ENCODE data around the gene EPN1.

Gene EPN1

DNA sequence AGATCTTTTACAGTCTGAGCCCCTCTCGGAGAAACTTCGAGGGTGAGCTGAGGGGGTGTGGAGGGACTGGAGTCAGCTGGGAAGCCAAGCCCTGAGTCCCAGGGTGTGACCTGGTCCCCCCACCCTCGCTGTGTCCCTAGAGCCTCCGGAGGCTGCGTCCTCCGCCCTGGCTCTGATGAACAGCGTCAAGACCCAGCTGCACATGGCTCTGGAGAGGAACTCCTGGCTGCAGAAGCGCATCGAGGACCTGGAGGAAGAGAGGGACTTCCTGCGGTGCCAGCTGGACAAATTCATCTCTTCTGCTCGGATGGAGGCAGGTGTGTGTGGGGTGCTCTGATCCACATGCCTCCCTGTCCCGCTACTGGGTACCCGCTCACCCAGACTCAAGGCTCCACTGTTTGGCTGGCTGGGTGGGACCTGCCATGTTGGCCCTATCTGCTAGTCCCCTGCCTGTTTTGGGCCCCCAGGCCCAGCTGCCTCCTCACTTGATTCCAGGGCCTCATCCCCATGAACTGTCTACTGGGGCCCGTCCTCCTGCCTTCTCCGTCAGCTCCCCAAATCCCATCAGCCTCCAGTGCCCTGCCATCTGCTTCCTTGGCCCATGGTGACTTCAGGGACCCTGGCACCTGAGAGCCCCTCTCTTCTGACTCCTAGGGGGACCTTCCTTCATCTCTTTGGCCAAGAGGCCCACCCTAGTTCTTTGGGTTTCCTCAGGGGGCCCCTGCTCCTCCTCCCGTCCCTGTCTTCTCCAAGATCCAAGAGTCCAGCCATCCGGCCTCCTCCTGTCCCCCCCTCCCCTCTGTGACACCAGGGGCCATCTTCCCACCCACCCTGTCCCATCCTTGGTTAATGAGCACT lies 25.5 kb upstream of the EPN1 start:
- Histone ChIP-seq H3K27ac (ENCODE audit: low read length, poor library complexity, severe bottlenecking) (no peak overlapping the region), H2BK5ac (ENCODE audit: low read depth, low read length, poor library complexity, severe bottlenecking) (no peak overlapping the region), H2AK5ac (ENCODE audit: low read length, severe bottlenecking) (no peak overlapping the region), H3K36me3 (ENCODE audit: control insufficient read depth in 1 of 2, insufficient read depth in 2 of 2, low read depth in 1 of 2, low read length in 2 of 2) (peaks cover 23 to 52% of the 10 kb centered on the region in 2 experiments), H3K27me3 (ENCODE audit: control insufficient read depth in 1 of 2, insufficient read depth in 1 of 2, low read length in 2 of 2) (no peaks in the 10 kb centered on the region), H3K18ac (ENCODE audit: low read depth in 1 of 2, low read length in 2 of 2) (no peak overlapping the region), H2BK15ac (ENCODE audit: low read depth, poor library complexity, severe bottlenecking) (no peak overlapping the region), H3K4me3 (ENCODE audit: insufficient read depth in 1 of 2, low read depth in 1 of 2, low read length in 2 of 2) (peak overlapping the region in 1 of 2 experiments; percentile 88), H2BK120ac (ENCODE audit: low read depth, low read length) (no peak overlapping the region), H3K9me3 (ENCODE audit: control insufficient read depth, low read length) (no peaks in the 10 kb centered on the region), H3K23ac (ENCODE audit: low read length in 2 of 2) (no peak overlapping the region), H3K14ac (ENCODE audit: low read length in 2 of 2) (no peak overlapping the region), H3K4me1 (ENCODE audit: control insufficient read depth, insufficient read depth, low read depth, low read length) (peaks cover 30% of the 10 kb centered on the region), H2AFZ (ENCODE audit: low read depth, low read length) (no peak overlapping the region), H3K79me1 (replicated peaks; ENCODE audit: low read length, poor library complexity, severe bottlenecking) (peaks cover 46% of the 10 kb centered on the region), H3K4ac (ENCODE audit: low read depth in 1 of 2, low read length in 2 of 2) (no peak overlapping the region), H4K91ac (ENCODE audit: low read length) (no peak overlapping the region), H2BK12ac (ENCODE audit: low read length in 2 of 2) (peak overlapping the region in 1 of 2 experiments; percentile 29), H3K4me2 (ENCODE audit: low read length, poor library complexity, severe bottlenecking) (peak overlapping the region; percentile 76), H3K9ac (ENCODE audit: low read length) (peak overlapping the region; percentile 87), H4K8ac (ENCODE audit: low read length) (no peak overlapping the region)
- no peak for DNase-seq
- 93% methylated on average over 17 of the region's 17 CpGs for WGBS

DNA sequence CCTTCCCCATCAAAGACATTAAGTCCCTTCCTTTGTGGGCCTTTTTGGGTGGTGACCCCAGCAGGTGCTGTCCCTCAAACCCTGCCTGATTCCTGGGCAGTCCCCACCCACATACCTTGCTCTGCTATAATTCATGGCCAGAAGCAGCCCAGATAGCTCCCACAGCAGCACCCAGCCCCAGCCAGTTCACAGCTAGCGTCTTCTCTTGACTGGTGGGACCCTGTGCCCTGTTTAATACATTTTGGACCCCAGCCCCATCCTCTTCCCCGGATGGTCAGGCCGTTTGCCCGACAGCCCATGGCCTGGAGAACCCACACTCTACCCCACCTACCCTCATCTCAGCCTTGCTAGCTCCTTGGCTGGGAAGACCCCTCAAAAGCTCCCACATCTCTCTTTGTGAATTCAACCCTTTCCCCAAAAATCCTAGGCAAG lies 24.9 kb upstream of the EPN1 start:
- H3K4me3 ChIP-seq (ENCODE audit: insufficient read depth in 1 of 2, low read depth in 1 of 2, low read length in 2 of 2), result no peak overlapping the region
- 95% methylated on average over 4 of the region's 4 CpGs for WGBS
- H3K27ac ChIP-seq (ENCODE audit: low read length, poor library complexity, severe bottlenecking), result no peak overlapping the region
- H3K18ac ChIP-seq (ENCODE audit: low read depth in 1 of 2, low read length in 2 of 2), result no peak overlapping the region
- no peak overlapping the region for H3K14ac ChIP-seq (ENCODE audit: low read length in 2 of 2)
- no peak overlapping the region for H2BK5ac ChIP-seq (ENCODE audit: low read depth, low read length, poor library complexity, severe bottlenecking)
- H4K91ac ChIP-seq (ENCODE audit: low read length), result no peak overlapping the region
- H2AK5ac ChIP-seq (ENCODE audit: low read length, severe bottlenecking), result no peak overlapping the region
- H3K23ac ChIP-seq (ENCODE audit: low read length in 2 of 2), result no peak overlapping the region
- H2BK15ac ChIP-seq (ENCODE audit: low read depth, poor library complexity, severe bottlenecking), result no peak overlapping the region
- peaks cover 17 to 45% of the 10 kb centered on the region in 2 experiments for H3K36me3 ChIP-seq (ENCODE audit: control insufficient read depth in 1 of 2, insufficient read depth in 2 of 2, low read depth in 1 of 2, low read length in 2 of 2)
- H4K8ac ChIP-seq (ENCODE audit: low read length), result no peak overlapping the region
- no peak for DNase-seq
- no peak overlapping the region for H3K4me2 ChIP-seq (ENCODE audit: low read length, poor library complexity, severe bottlenecking)
- H3K27me3 ChIP-seq (ENCODE audit: control insufficient read depth in 1 of 2, insufficient read depth in 1 of 2, low read length in 2 of 2), result no peaks in the 10 kb centered on the region
- H3K4ac ChIP-seq (ENCODE audit: low read depth in 1 of 2, low read length in 2 of 2), result no peak overlapping the region
- H3K79me1 ChIP-seq (replicated peaks; ENCODE audit: low read length, poor library complexity, severe bottlenecking), result peaks cover 46% of the 10 kb centered on the region
- peaks cover 24% of the 10 kb centered on the region for H3K4me1 ChIP-seq (ENCODE audit: control insufficient read depth, insufficient read depth, low read depth, low read length)
- H3K9me3 ChIP-seq (ENCODE audit: control insufficient read depth, low read length), result no peaks in the 10 kb centered on the region
- H2BK120ac ChIP-seq (ENCODE audit: low read depth, low read length), result no peak overlapping the region
- H3K9ac ChIP-seq (ENCODE audit: low read length), result no peak overlapping the region
- no peak overlapping the region for H2BK12ac ChIP-seq (ENCODE audit: low read length in 2 of 2)
- H2AFZ ChIP-seq (ENCODE audit: low read depth, low read length), result no peak overlapping the region

DNA sequence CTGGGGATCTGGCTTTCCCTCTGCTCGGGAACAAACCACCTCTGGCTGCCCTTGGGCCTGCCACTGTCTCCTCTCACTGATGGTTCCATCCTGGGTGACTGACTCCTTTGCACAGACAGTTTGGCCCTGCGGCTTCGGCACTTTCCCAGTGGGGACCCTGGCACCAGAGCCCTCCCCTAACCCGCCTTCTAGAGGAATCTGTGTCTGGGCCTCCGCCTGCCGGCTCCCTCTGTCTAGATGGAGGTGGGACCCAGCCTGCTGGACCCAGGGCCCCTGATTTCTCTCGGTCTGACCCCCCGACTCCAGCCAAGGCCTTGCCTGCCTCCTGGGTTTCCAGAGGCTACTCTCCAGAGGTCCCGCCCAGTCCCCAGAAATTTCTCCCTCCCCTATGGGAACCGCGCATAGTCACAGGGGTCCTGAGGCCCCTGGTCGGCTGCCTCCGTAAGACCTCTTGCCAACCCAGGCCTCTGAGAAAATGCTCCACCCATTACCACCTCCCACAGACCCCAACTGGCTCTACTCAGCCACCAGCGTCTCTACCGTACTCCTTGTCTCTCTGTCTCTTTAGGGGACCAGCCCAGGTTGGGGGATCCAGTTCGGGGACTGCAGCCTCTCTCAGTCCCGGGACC lies 24.3 kb upstream of the EPN1 start:
- Histone ChIP-seq H2BK5ac (ENCODE audit: low read depth, low read length, poor library complexity, severe bottlenecking) (no peak overlapping the region), H4K8ac (ENCODE audit: low read length) (no peak overlapping the region), H3K9ac (ENCODE audit: low read length) (no peak overlapping the region), H3K4ac (ENCODE audit: low read depth in 1 of 2, low read length in 2 of 2) (no peak overlapping the region), H3K9me3 (ENCODE audit: control insufficient read depth, low read length) (no peaks in the 10 kb centered on the region), H3K4me3 (ENCODE audit: insufficient read depth in 1 of 2, low read depth in 1 of 2, low read length in 2 of 2) (no peak overlapping the region), H3K4me1 (ENCODE audit: control insufficient read depth, insufficient read depth, low read depth, low read length) (peaks cover 20% of the 10 kb centered on the region), H3K23ac (ENCODE audit: low read length in 2 of 2) (no peak overlapping the region), H3K4me2 (ENCODE audit: low read length, poor library complexity, severe bottlenecking) (no peak overlapping the region), H3K36me3 (ENCODE audit: control insufficient read depth in 1 of 2, insufficient read depth in 2 of 2, low read depth in 1 of 2, low read length in 2 of 2) (peaks cover 11 to 40% of the 10 kb centered on the region in 2 experiments), H2BK15ac (ENCODE audit: low read depth, poor library complexity, severe bottlenecking) (no peak overlapping the region), H2BK12ac (ENCODE audit: low read length in 2 of 2) (no peak overlapping the region), H3K14ac (ENCODE audit: low read length in 2 of 2) (no peak overlapping the region), H2AK5ac (ENCODE audit: low read length, severe bottlenecking) (no peak overlapping the region), H2AFZ (ENCODE audit: low read depth, low read length) (no peak overlapping the region), H3K27me3 (ENCODE audit: control insufficient read depth in 1 of 2, insufficient read depth in 1 of 2, low read length in 2 of 2) (no peaks in the 10 kb centered on the region), H4K91ac (ENCODE audit: low read length) (no peak overlapping the region), H3K27ac (ENCODE audit: low read length, poor library complexity, severe bottlenecking) (no peak overlapping the region), H2BK120ac (ENCODE audit: low read depth, low read length) (no peak overlapping the region), H3K18ac (ENCODE audit: low read depth in 1 of 2, low read length in 2 of 2) (no peak overlapping the region), H3K79me1 (replicated peaks; ENCODE audit: low read length, poor library complexity, severe bottlenecking) (peaks cover 44% of the 10 kb centered on the region)
- 95% methylated on average over 17 of the region's 17 CpGs for WGBS
- DNase-seq, result no peak

DNA sequence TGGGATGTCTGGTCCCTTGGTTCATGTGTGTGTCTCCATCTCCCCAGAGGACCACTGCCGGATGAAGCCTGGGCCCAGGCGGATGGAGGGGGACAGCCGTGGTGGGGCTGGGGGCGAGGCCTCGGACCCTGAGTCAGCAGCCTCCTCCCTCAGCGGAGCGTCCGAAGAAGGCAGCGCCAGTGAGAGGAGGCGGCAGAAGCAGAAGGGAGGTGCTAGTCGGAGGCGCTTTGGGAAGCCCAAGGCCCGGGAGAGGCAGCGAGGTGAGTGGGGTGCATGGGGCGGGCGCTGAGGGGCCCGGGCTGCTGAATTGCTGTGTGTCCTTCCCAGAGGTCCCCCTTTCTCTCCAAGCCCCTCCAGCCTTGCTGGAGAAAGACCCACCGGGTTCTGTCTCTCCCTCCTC lies 23.8 kb upstream of the EPN1 start:
- no peak overlapping the region for H2BK12ac ChIP-seq (ENCODE audit: low read length in 2 of 2)
- DNase-seq, result no peak
- no peak overlapping the region for H3K4me3 ChIP-seq (ENCODE audit: insufficient read depth in 1 of 2, low read depth in 1 of 2, low read length in 2 of 2)
- no peak overlapping the region for H2AFZ ChIP-seq (ENCODE audit: low read depth, low read length)
- H3K18ac ChIP-seq (ENCODE audit: low read depth in 1 of 2, low read length in 2 of 2), result no peak overlapping the region
- H4K91ac ChIP-seq (ENCODE audit: low read length), result no peak overlapping the region
- H3K14ac ChIP-seq (ENCODE audit: low read length in 2 of 2), result no peak overlapping the region
- H3K9ac ChIP-seq (ENCODE audit: low read length), result no peak overlapping the region
- H3K27me3 ChIP-seq (ENCODE audit: control insufficient read depth in 1 of 2, insufficient read depth in 1 of 2, low read length in 2 of 2), result no peaks in the 10 kb centered on the region
- no peak overlapping the region for H3K23ac ChIP-seq (ENCODE audit: low read length in 2 of 2)
- H2BK15ac ChIP-seq (ENCODE audit: low read depth, poor library complexity, severe bottlenecking), result no peak overlapping the region
- H3K36me3 ChIP-seq (ENCODE audit: control insufficient read depth in 1 of 2, insufficient read depth in 2 of 2, low read depth in 1 of 2, low read length in 2 of 2), result peaks cover 10 to 40% of the 10 kb centered on the region in 2 experiments
- 91% methylated on average over 12 of the region's 18 CpGs for WGBS
- H3K27ac ChIP-seq (ENCODE audit: low read length, poor library complexity, severe bottlenecking), result no peak overlapping the region
- no peak overlapping the region for H3K4ac ChIP-seq (ENCODE audit: low read depth in 1 of 2, low read length in 2 of 2)
- no peak overlapping the region for H4K8ac ChIP-seq (ENCODE audit: low read length)
- no peak overlapping the region for H2BK5ac ChIP-seq (ENCODE audit: low read depth, low read length, poor library complexity, severe bottlenecking)
- no peaks in the 10 kb centered on the region for H3K9me3 ChIP-seq (ENCODE audit: control insufficient read depth, low read length)
- no peak overlapping the region for H2AK5ac ChIP-seq (ENCODE audit: low read length, severe bottlenecking)
- H3K79me1 ChIP-seq (replicated peaks; ENCODE audit: low read length, poor library complexity, severe bottlenecking), result peaks cover 44% of the 10 kb centered on the region
- peaks cover 20% of the 10 kb centered on the region for H3K4me1 ChIP-seq (ENCODE audit: control insufficient read depth, insufficient read depth, low read depth, low read length)
- H2BK120ac ChIP-seq (ENCODE audit: low read depth, low read length), result no peak overlapping the region
- no peak overlapping the region for H3K4me2 ChIP-seq (ENCODE audit: low read length, poor library complexity, severe bottlenecking)

Data from mesenchymal stem cell (in vitro differentiated cells and primary cell).